IPS-NIHi7 (cell line): Measurements from ENCODE around the gene RNF135.
"Not testable (repeated sequence)": the region's sequence is repeated elsewhere in the genome, so short reads cannot be mapped to it uniquely, and the experiment has no call there.

Experiments
- DNase-seq: peaks from one replicate; pipeline ENCODE4 v3.0.0; 2012; ENCODE audit warnings: mixed read lengths; ENCODE audit errors: extremely low spot score

The RNF135 gene

GRCh38 chr17:31003225-31003866 is 32.5 kb downstream of the RNF135 start:
- DNase-seq = no peak

- no peak for DNase-seq
These were observed 33.3 kb downstream of the RNF135 start for GRCh38 chr17:31004160-31004559.

- DNase-seq = no peak
These were observed 37.0 kb downstream of the RNF135 start for GRCh38 chr17:31007695-31008373.

DNA sequence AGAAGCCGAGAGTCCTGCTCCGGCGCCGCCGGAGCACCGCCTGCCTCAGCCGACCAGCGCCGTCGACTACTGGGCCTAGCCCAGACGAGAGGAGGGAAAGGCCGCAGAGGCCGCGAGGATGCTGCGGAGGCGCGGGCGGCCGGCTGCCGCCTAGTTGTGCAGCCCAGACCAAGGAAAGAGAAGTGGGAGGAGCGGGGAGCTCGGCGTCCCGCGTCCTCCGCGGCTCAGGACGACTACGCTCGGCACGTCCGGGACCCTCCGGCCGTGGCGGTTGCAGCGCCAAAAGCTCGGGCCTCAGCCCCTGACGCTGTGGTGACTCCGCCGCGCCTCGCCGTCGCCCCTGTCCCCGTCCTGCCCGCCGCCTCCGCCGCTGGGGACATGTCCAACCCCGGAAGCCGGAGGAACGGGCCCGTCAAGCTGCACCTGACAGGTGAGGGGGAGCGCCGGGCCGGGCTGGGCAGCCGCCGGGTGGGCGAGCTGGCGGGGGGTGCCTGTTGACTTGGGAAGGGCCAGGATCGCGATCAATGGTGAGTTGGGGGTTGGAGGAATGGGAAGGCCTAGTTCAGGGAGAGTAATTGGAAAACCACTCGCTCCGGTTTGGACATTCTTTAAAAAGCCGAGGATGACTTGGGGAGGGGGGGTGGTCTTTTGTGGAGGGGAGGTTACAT is 37.7 kb downstream of the RNF135 start:
- DNase-seq = peak; percentile 73

- peak; percentile 25 for DNase-seq
These were observed 38.3 kb downstream of the RNF135 start for GRCh38 chr17:31009042-31009702.

- not testable (repeated sequence) for DNase-seq
These were observed 39.2 kb downstream of the RNF135 start for GRCh38 chr17:31010014-31010413.

DNA sequence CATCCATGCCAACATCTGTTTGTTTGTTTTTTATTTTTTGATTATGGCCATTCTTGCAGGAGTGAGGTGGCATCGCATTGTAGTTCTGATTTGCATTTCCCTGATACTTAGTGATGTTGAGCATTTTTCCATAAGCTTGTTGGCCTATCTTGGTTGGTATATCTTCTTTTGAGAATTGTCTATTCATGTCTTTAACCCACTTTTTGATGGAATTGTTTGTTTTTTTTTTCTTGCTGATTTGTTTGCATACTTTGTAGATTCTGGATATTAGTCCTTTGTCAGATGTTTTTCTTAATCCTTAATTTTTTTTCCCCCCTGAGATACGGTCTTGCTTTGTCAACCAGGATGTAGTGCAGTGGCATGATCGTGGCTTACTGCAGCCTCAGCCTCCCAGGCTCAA is 43.0 kb downstream of the RNF135 start:
- no peak for DNase-seq

GRCh38 chr17:31015639-31016038 is 44.8 kb downstream of the RNF135 start:
- DNase-seq = no peak

DNA sequence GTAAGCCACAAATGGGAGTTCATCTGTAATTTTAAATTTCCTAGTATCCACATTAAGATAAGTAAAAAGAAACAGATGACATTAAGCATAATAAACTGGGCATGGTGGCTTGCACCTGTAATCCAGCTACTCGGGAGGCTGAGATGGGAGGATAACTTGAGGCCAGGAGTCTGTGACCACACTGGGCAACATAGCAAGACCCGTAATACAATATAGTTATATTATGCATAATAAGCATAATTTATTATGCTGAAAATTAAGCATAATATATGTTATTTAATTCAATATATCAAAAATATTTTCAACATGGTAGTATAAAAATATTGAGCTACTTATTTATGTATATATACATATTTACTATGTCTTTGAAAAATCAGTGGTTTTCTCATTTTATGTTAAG is 48.2 kb downstream of the RNF135 start:
- DNase-seq = no peak

DNA sequence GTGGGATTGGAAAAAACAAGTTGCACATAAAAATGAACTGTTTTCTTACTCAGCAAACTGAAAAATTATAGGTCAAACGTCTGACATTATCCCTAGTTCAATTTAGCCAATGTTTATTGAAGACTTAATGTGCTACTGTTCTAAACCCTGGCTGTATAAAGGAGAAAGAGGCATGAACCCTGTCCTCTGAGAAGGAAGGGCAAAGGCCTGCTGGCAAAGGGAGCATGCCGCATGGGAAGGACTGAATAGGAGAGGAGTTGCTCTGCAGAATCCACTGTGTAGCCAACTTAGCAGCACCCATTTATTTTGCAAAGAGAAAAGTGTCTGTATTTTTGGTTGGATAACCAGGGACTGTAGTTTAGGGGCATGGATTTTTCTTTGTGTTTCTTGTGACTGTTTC is 52.3 kb downstream of the RNF135 start:
- DNase-seq = not testable (repeated sequence)

DNA sequence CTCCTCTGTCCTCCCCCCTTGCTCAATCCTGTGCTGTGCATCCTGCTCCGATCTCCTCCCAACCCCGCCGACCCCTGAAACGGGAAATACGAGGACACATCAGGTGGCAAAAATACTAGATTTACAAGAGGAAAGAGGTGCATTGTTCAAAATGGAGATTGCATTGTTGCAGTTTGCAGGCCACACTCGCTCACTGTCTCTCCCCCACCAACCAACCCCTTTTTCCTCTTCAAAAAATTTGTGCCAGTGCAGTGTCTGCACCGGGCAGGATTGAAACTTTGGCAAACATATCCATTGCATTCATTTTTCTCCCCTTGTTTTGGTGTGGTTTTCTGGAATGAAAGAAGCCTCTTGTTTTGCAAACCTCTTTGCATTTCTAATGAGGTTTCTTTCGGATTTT is 61.0 kb downstream of the RNF135 start:
- no peak for DNase-seq

DNA sequence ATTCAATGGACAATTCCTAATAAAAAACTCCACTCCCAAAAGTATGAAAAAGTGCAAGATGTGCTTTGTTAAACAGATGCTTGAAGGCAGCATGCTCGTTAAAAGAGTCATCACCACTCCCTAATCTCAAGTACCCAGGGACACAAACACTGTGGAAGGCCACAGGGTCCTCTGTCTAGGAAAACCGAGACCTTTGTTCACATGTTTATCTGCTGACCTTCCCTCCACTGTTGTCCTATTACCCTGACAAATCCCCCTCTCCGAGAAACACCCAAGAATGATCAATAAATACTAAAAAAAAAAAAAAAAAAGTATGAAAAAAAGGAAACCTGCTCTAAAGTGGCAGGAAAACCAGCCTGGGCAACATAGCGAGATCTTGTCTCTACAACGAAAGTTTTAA is 64.8 kb downstream of the RNF135 start:
- not testable (repeated sequence) for DNase-seq

GRCh38 chr17:31040837-31041236 is 70.0 kb downstream of the RNF135 start:
- not testable (repeated sequence) for DNase-seq

GRCh38 chr17:31042378-31042777 is 71.5 kb downstream of the RNF135 start:
- not testable (repeated sequence) for DNase-seq

DNA sequence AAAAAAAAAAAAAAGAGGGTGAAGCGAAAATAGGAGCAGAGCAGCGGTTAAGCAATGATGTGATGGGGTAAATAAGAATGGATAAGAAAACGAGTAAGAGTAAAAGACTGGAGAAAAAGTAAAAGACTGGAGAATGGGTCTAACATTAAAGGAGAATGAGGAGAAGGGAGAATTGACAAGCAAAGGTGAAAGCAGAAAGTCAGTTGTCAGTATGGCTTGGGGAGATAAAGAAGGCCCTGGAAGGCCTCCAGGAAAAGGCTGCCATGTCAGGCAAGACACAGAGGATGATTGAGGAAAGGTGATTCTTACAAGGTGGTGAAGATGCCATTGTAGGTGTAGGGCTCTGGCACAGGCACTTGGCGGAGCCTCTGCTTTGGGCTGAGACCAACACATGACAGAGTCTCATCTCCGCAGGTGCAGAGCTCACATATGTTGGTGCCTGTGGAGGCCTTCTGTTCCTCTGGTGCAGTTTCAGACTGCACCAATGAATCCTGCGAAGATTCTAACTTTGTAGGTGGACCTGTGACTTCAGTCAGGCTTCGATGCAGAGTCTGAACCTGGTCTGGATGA is 76.1 kb downstream of the RNF135 start:
- DNase-seq = not testable (repeated sequence)

- DNase-seq = no peak
These were observed 77.3 kb downstream of the RNF135 start for GRCh38 chr17:31048142-31048541.

- DNase-seq = no peak
These were observed 77.9 kb downstream of the RNF135 start for GRCh38 chr17:31048780-31049179.
